ENCODE results near the gene ADAMTS5.

ADAMTS5 gene

GRCh38 chr21:26967062-26967913 is at the start of gene ADAMTS5:
ADAMTS5 (minus strand) TSS chr21:26967088; CDS start chr21:26966391, 697 bp downstream.
- DNase-seq (ENCODE audit: low read depth): no peak

- no peak for DNase-seq (ENCODE audit: low read depth)
Measured at GRCh38 chr21:27001526-27001925, 34.6 kb upstream of the ADAMTS5 start.

- no peak for DNase-seq (ENCODE audit: low read depth)
Measured at GRCh38 chr21:26983576-26983975, 16.7 kb upstream of the ADAMTS5 start.

GRCh38 chr21:26982767-26983166 is 15.9 kb upstream of the ADAMTS5 start:
- no peak for DNase-seq (ENCODE audit: low read depth)

- no peak for DNase-seq (ENCODE audit: low read depth)
Measured at GRCh38 chr21:26977746-26978145, 10.9 kb upstream of the ADAMTS5 start.

GRCh38 chr21:26973226-26973625 is 6.3 kb upstream of the ADAMTS5 start:
- no peak for DNase-seq (ENCODE audit: low read depth)

- DNase-seq (ENCODE audit: low read depth): no peak
Measured at GRCh38 chr21:26972192-26972591, 5.3 kb upstream of the ADAMTS5 start.

- DNase-seq (ENCODE audit: low read depth): no peak
Measured at GRCh38 chr21:26969971-26970725, 3.3 kb upstream of the ADAMTS5 start.

GRCh38 chr21:26966649-26967061 is 233 bp downstream of the ADAMTS5 start:
- no peak for DNase-seq (ENCODE audit: low read depth)

GRCh38 chr21:26965907-26966581 is 844 bp downstream of the ADAMTS5 start:
- no peak for DNase-seq (ENCODE audit: low read depth)

GRCh38 chr21:26965040-26965906 is 1.6 kb downstream of the ADAMTS5 start:
- DNase-seq (ENCODE audit: low read depth): no peak

- no peak for DNase-seq (ENCODE audit: low read depth)
Measured at GRCh38 chr21:26964170-26964778, 2.6 kb downstream of the ADAMTS5 start.

- DNase-seq (ENCODE audit: low read depth): no peak
Measured at GRCh38 chr21:26962621-26963181, 4.2 kb downstream of the ADAMTS5 start.

GRCh38 chr21:26961698-26962097 is 5.2 kb downstream of the ADAMTS5 start:
- DNase-seq (ENCODE audit: low read depth): no peak

GRCh38 chr21:26958788-26959187 is 8.1 kb downstream of the ADAMTS5 start:
- DNase-seq (ENCODE audit: low read depth): no peak

- DNase-seq (ENCODE audit: low read depth): no peak
Measured at GRCh38 chr21:26956813-26957212, 10.1 kb downstream of the ADAMTS5 start.

GRCh38 chr21:26956216-26956615 is 10.7 kb downstream of the ADAMTS5 start:
- no peak for DNase-seq (ENCODE audit: low read depth)

- no peak for DNase-seq (ENCODE audit: low read depth)
Measured at GRCh38 chr21:26954662-26955121, 12.2 kb downstream of the ADAMTS5 start.

- no peak for DNase-seq (ENCODE audit: low read depth)
Measured at GRCh38 chr21:26952374-26953066, 14.4 kb downstream of the ADAMTS5 start.

- DNase-seq (ENCODE audit: low read depth): no peak
Measured at GRCh38 chr21:26949830-26950229, 17.1 kb downstream of the ADAMTS5 start.
